Body of pancreas (tissue), 4 donors: ENCODE results near the gene RNU7-1. TPM values are rescaled to one million over a fixed set of nuclear protein-coding genes. Genes with fewer than 3 reads are reported as not detected.
A peak's percentile ranks its signal among the peaks of the same experiment; 100 is the strongest.

ENCODE experiments used
- ATAC-seq: fragments of 150-250 bp; one replicate; pipeline ENCODE4 v1.9.1; 2016
- DNase-seq, 4 donors: peaks; one replicate each; pipeline ENCODE4 v3.0.0-alpha.2; 2019
- H3K27ac ChIP-seq, 4 donors: fragments of 200-600 bp; sonication (generic); 1 replicate in 3 of 4; 2 replicates in 1 of 4; pipeline versions ENCODE4 v1.5.1 to v1.6.1; 2016 to 2019; ENCODE audit warnings: mild to moderate bottlenecking in 1 of 4, mixed read lengths in 1 of 4, moderate library complexity in 1 of 4
- H3K27me3 ChIP-seq, 2 donors: fragments of 200-600 bp; sonication (generic); one replicate each; pipeline ENCODE4 v1.6.0; 2016; ENCODE audit warnings: mild to moderate bottlenecking in 1 of 2
- H3K36me3 ChIP-seq, 2 donors: fragments of 200-600 bp; sonication (generic); replicated peaks in 1 of 2; 2 replicates each; pipeline ENCODE4 v1.5.1; 2016; ENCODE audit warnings: low read depth in 2 of 2; ENCODE audit not compliant: insufficient read depth in 1 of 2
- H3K4me1 ChIP-seq: fragments of 200-600 bp; sonication (generic); one replicate; pipeline ENCODE4 v1.6.0; 2016
- H3K4me3 ChIP-seq, 2 donors: fragments of 200-600 bp; sonication (generic); 1 replicate in 1 of 2; 2 replicates in 1 of 2; pipeline ENCODE4 v1.5.1; 2016 to 2019
- H3K9me3 ChIP-seq, 3 donors: fragments of 200-600 bp; sonication (generic); 1 replicate in 2 of 3; 2 replicates in 1 of 3; pipeline ENCODE4 v1.5.1; 2016
- CTCF ChIP-seq, 7 experiments: fragments of 450-650 bp in 4 of 7; fragments of 200-600 bp in 3 of 7; sonication (generic) in 3 of 7; IDR thresholded peaks; one replicate each; pipeline ENCODE4 v1.5.1; 2016 to 2019; ENCODE audit warnings: antibody characterized with exemption in 7 of 7
- POLR2A ChIP-seq, 3 donors: fragments of 450-650 bp; IDR thresholded peaks; one replicate each; pipeline ENCODE4 v1.6.1; 2016; ENCODE audit warnings: antibody characterized with exemption in 3 of 3, mild to moderate bottlenecking in 2 of 3
- WGBS, 2 donors: methylation state at CpG; one replicate each; pipeline ENCODE4 v1.1.5; 2017; 5-methylcytosine and 5-hydroxymethylcytosine counted together
- intact Hi-C: fragments of 100-400 bp; cut with DNase I; formaldehyde crosslinking; loops from one replicate; pipeline ENCODE4 v1.15.1; 2023
- total RNA-seq, 2 donors: library from RNA; depleted of rRNA; stranded (reverse); fragments of >200 nt; gene quantifications; one replicate each; pipeline ENCODE4 v1.1.0, GENCODE V29; 2016

The RNU7-1 gene
- total RNA-seq, 2 donors from 2014 or later = not detected

- DNase-seq = no peak
- TF ChIP-seq POLR2A (IDR thresholded peaks at IDR 0.05) (no peak), CTCF (IDR thresholded peaks at IDR 0.05) (no peak)
- intact Hi-C loops = no loop called here
- Histone ChIP-seq H3K4me1 (peaks cover 26% of the 10 kb centered on the region), H3K36me3 (peaks cover 0 to 5% of the 10 kb centered on the region in 2 donors), H3K27ac (peak overlapping the region in 2 of 4 donors; percentile 52 to 62), H3K9me3 (no peaks in the 10 kb centered on the region), H3K27me3 (no peaks in the 10 kb centered on the region), H3K4me3 (no peak overlapping the region)
- 82 to 86% methylated on average over 23 to 28 of the region's 28 CpGs for WGBS, 2 donors
- no peak for ATAC-seq
Observed at GRCh38 chr12:6957741-6958608, 14.4 kb downstream of the RNU7-1 start.

GRCh38 chr12:6958609-6959057 lies 15.0 kb downstream of the RNU7-1 start:
- peaks cover 0 to 5% of the 10 kb centered on the region in 2 donors for H3K36me3 ChIP-seq
- peaks cover 26% of the 10 kb centered on the region for H3K4me1 ChIP-seq
- H3K27ac ChIP-seq = peak overlapping the region in 2 of 4 donors; percentile 52 to 62
- no peak for TF ChIP-seq POLR2A (IDR thresholded peaks at IDR 0.05)
- no peak for TF ChIP-seq CTCF (IDR thresholded peaks at IDR 0.05)
- DNase-seq (no peak), ATAC-seq (no peak)
- no peaks in the 10 kb centered on the region for H3K27me3 ChIP-seq
- intact Hi-C loops = no loop called here
- 81 to 89% methylated on average over 10 of the region's 10 CpGs for whole genome bisulfite sequencing, 2 donors
- no peaks in the 10 kb centered on the region for H3K9me3 ChIP-seq
- H3K4me3 ChIP-seq = no peak overlapping the region

GRCh38 chr12:6959058-6959804 lies 15.6 kb downstream of the RNU7-1 start:
- TF ChIP-seq CTCF (IDR thresholded peaks at IDR 0.05) (no peak), POLR2A (IDR thresholded peaks at IDR 0.05) (no peak)
- WGBS, 2 donors = 77 to 80% methylated on average over 20 to 24 of the region's 24 CpGs
- Histone ChIP-seq H3K27me3 (no peaks in the 10 kb centered on the region), H3K4me3 (no peak overlapping the region), H3K4me1 (peaks cover 27% of the 10 kb centered on the region), H3K9me3 (no peaks in the 10 kb centered on the region), H3K36me3 (peaks cover 0 to 5% of the 10 kb centered on the region in 2 donors), H3K27ac (peak overlapping the region in 2 of 4 donors; percentile 52 to 62)
- intact Hi-C loops = no loop called here
- ATAC-seq = no peak
- no peak for DNase-seq

DNA sequence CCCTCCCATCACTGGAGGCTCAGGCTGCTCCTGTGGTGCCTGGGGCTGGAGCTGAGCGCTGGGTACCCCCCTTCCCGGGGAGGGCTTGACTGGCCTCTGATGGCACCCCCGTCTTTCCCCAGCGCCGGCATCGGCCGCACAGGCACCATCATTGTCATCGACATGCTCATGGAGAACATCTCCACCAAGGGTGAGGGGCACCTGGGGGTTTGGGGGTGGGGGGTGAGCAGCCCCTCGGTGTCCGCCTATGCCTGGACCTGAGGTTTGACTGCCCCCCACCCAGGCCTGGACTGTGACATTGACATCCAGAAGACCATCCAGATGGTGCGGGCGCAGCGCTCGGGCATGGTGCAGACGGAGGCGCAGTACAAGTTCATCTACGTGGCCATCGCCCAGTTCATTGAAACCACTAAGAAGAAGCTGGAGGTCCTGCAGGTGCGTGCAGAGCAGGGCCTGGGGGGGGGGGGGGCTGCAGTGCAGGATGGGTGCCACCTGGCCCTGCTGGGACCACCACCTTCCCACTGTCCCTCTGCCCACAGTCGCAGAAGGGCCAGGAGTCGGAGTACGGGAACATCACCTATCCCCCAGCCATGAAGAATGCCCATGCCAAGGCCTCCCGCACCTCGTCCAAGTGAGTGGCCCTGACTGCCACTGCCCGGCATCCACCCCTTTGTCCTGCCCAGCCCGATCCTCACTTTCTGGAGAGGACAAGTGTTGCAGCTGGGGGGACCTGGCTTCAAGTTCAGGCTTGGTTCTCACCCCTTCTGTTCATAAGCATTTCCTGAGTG lies 16.4 kb downstream of the RNU7-1 start:
- H3K4me3 ChIP-seq = no peak overlapping the region
- DNase-seq (no peak), ATAC-seq (no peak)
- H3K27ac ChIP-seq = peak overlapping the region; percentile 99 to 100 (median 99)
- peaks cover 35% of the 10 kb centered on the region for H3K4me1 ChIP-seq
- no peaks in the 10 kb centered on the region for H3K9me3 ChIP-seq
- H3K36me3 ChIP-seq = peaks cover 0 to 5% of the 10 kb centered on the region in 2 donors
- TF ChIP-seq CTCF (IDR thresholded peaks at IDR 0.05) (no peak), POLR2A (IDR thresholded peaks at IDR 0.05) (no peak)
- WGBS, 2 donors = 88 to 94% methylated on average over 9 to 26 of the region's 26 CpGs
- intact Hi-C loops = no loop called here
- H3K27me3 ChIP-seq = no peaks in the 10 kb centered on the region
